Transverse colon (tissue), 3 donors: ENCODE data around the gene EPS8L3.

Experiments
- CTCF ChIP-seq, 5 experiments: fragments of 200-600 bp in 3 of 5; fragments of 450-650 bp in 2 of 5; sonication (generic) in 3 of 5; IDR thresholded peaks; 1 replicate in 2 of 5; 2 replicates in 3 of 5; pipeline ENCODE4 v1.5.1; 2016 to 2017; ENCODE audit warnings: antibody characterized with exemption in 5 of 5, inconsistent platforms in 3 of 5, mild to moderate bottlenecking in 2 of 5, moderate library complexity in 1 of 5
- EP300 ChIP-seq: sonication (generic); formaldehyde crosslinking; IDR thresholded peaks from one replicate; pipeline ENCODE4 v1.6.1; 2017; ENCODE audit warnings: antibody characterized with exemption, low read depth
- POLR2A ChIP-seq: fragments of 450-650 bp; IDR thresholded peaks from one replicate; pipeline ENCODE4 v1.6.1; 2016; ENCODE audit warnings: antibody characterized with exemption, mild to moderate bottlenecking, moderate library complexity

- TF ChIP-seq CTCF (IDR thresholded peaks at IDR 0.05) = no peak
- no peak for TF ChIP-seq POLR2A
- TF ChIP-seq EP300 = no peak
These were observed 8.3 kb upstream of the EPS8L3 start for GRCh38 chr1:109771712-109772657.
